ENCODE data around the gene RAMP1. TPM values are rescaled to one million over a fixed set of nuclear protein-coding genes. Genes with fewer than 3 reads are reported as not detected.

The RAMP1 gene
- total RNA-seq, 2 experiments from 2014 or later = 1.0 to 1.4 TPM

DNA sequence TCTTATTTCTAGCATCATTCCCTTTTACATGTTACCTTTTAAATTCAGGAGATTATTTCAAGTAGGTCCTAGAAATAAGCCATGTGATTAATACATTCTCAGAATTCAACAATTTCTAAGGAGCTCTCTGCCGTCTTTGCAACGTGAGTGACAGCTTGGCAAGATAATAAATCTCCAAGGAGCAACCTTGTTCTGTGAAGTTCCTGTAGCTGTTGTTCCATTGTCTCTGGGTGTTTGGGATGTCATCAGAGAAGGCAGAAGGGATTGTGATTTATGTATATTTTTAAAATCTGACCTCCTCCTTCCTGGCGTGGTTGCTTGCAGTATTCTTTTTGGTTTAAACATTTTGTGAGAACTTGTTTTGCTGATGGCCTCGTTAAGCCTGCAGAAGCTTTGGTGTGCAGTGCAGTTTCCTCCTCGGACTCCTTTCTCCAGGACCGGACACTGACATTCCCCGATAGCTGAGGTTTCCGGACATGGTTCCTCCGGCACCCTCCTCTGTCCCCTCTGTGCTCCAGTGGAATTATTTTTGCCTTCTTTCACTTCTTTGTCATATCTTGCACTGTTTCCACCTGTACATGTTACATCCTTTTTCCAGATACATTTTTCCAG is 33.7 kb downstream of the RAMP1 start:
- H3K9me3 Mint-ChIP-seq = no peaks in the 10 kb centered on the region
- intact Hi-C loops (cut with micrococcal nuclease) = no loop called here
- POLR2A ChIA-PET = interaction anchor here (0.9 kb wide), 1 partner anchor 30 kb away, joined by 3 read pairs; no protein-coding TSS in a partner anchor
- no peak overlapping the region for H3K27ac Mint-ChIP-seq
- TF ChIP-seq CTCF (IDR thresholded peaks at IDR 0.05) = no peak
- DNase-seq (no peak), ATAC-seq (no peak)
- H3K36me3 Mint-ChIP-seq (ENCODE audit: low read depth) = no peaks in the 10 kb centered on the region
- no peaks in the 10 kb centered on the region for H3K27me3 Mint-ChIP-seq
- H3K4me1 Mint-ChIP-seq (ENCODE audit: low read depth) = peaks cover 16% of the 10 kb centered on the region
- no peak overlapping the region for H3K4me3 Mint-ChIP-seq
- CTCF ChIA-PET = no interaction called here

- H3K9me3 Mint-ChIP-seq = no peaks in the 10 kb centered on the region
- ATAC-seq = no peak
- H3K36me3 Mint-ChIP-seq (ENCODE audit: low read depth) = no peaks in the 10 kb centered on the region
- no peaks in the 10 kb centered on the region for H3K27me3 Mint-ChIP-seq
- no peak for TF ChIP-seq CTCF (IDR thresholded peaks at IDR 0.05)
- intact Hi-C loops (cut with micrococcal nuclease) = no loop called here
- no peak for DNase-seq
- H3K4me1 Mint-ChIP-seq (ENCODE audit: low read depth) = peaks cover 25% of the 10 kb centered on the region
- ChIA-PET CTCF (no interaction called here), POLR2A (no interaction called here)
- no peak overlapping the region for H3K27ac Mint-ChIP-seq
- H3K4me3 Mint-ChIP-seq = no peak overlapping the region
Measured at GRCh38 chr2:237894396-237894979, 35.1 kb downstream of the RAMP1 start.

- Mint-ChIP-seq H3K27me3 (no peaks in the 10 kb centered on the region), H3K27ac (no peak overlapping the region), H3K9me3 (no peaks in the 10 kb centered on the region), H3K4me3 (no peak overlapping the region), H3K4me1 (ENCODE audit: low read depth) (peaks cover 31% of the 10 kb centered on the region), H3K36me3 (ENCODE audit: low read depth) (no peaks in the 10 kb centered on the region)
- intact Hi-C loops (cut with micrococcal nuclease) = no loop called here
- ChIA-PET POLR2A (no interaction called here), CTCF (no interaction called here)
- no peak for TF ChIP-seq CTCF (IDR thresholded peaks at IDR 0.05)
- ATAC-seq (no peak), DNase-seq (no peak)
Measured at GRCh38 chr2:237894986-237895543, 35.6 kb downstream of the RAMP1 start.

DNA sequence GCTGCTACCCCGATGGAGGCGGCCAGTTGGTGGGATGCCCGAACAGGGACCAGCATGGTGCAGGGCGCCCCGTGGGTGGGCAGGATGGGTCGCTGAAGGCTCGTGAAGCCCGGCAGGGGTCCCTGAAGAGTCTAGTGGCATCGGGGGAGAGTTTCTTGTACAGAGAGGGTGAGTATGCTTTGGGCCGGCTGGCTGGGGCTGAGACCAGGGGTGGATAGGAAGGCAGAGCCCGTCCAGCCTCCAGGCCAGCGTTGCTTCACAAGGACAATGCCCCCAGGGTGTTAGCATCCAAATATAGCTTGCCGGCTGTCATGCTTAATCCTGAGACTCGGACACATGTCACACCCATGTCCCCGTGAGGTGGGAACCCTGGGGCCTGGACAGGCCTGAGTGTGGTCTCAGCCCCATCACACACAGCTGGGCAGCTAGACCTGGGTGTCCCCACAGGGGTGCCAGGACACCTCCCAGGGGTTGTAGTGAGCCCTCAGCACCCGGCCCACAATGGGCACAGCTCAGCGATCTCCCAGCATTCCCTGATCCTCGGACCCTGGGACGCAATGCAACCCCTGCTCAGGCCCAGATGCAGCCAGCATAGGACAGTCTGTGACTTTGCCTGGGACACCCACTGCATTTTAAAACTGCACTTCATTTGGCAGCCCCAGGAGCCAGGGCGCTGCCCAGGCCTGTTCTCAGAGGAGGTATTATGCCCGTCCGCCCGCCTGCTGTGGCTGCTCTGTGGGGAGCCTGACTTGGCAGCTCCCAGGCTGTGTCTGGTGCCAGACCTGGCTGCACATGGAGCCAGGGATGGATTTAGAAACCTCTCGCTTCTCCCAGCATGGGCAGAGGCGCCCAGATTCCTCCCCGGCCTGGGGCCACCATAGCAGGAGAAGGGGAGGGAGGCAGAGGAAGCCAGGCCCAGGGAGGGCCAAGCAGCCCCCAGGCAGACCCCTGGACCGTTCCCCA is 36.4 kb downstream of the RAMP1 start:
- TF ChIP-seq CTCF (IDR thresholded peaks at IDR 0.05) = no peak

More for the DNA sequence above, 36.4 kb downstream of the RAMP1 start:
- intact Hi-C loops (cut with micrococcal nuclease) = no loop called here
- H3K4me3 Mint-ChIP-seq = no peak overlapping the region
- no peaks in the 10 kb centered on the region for H3K9me3 Mint-ChIP-seq
- DNase-seq (no peak), ATAC-seq (no peak)
- H3K4me1 Mint-ChIP-seq (ENCODE audit: low read depth) = peaks cover 31% of the 10 kb centered on the region
- H3K27me3 Mint-ChIP-seq = no peaks in the 10 kb centered on the region
- no peaks in the 10 kb centered on the region for H3K36me3 Mint-ChIP-seq (ENCODE audit: low read depth)
- ChIA-PET POLR2A (no interaction called here), CTCF (no interaction called here)
- no peak overlapping the region for H3K27ac Mint-ChIP-seq
